ENCODE results near the gene DCC.

DNA sequence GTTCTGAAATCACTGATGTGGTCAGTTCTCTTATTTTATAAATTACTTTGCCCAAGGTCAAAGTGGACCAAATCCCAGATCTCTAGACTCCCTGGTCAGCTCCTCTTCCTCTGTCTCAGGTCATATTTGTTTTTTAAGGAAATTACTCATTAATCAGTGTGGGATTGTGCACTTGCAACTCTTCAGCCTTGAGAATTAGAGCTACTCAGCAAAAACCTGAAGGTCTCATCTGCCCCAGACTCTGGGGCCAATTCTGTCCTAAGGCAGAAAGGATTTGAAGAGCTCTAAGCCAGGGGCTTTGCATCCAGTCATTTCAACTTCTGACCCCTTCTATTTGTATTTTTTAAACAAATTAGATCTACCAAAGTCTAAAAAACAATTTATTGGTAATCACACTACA lies 17.7 kb upstream of the DCC start:
- TF ChIP-seq KDM1A (IDR thresholded peaks at IDR 0.05; ENCODE audit: low read depth) (no peak), ESRRA (IDR thresholded peaks at IDR 0.05; ENCODE audit: borderline replicate concordance, low read length) (no peak), ZFP36 (IDR thresholded peaks at IDR 0.05; ENCODE audit: borderline replicate concordance, partially characterized antibody) (no peak), POLR2A (IDR thresholded peaks at IDR 0.05; ENCODE audit: low read length) (no peak), CTCF (IDR thresholded peaks at IDR 0.05) (no peak), HOXB13 (CRISPR knock-in tag; IDR thresholded peaks at IDR 0.05; ENCODE audit: low read depth) (no peak), USF2 (IDR thresholded peaks at IDR 0.05) (no peak), MAX (IDR thresholded peaks at IDR 0.05) (no peak), TFCP2L1 (CRISPR knock-in tag; IDR thresholded peaks at IDR 0.05) (no peak), JUN (IDR thresholded peaks at IDR 0.05) (no peak), EP300 (IDR thresholded peaks at IDR 0.05) (no peak), MYC (IDR thresholded peaks at IDR 0.05; ENCODE audit: borderline replicate concordance, low read length) (no peak), RAD21 (conservative IDR thresholded peaks at IDR 0.05 in 1 of 2, IDR thresholded peaks at IDR 0.05 in 1 of 2) (no peak)

Measured in A549 (cell line).